ENCODE data around the gene TAGLN3. TPM values are rescaled to one million over a fixed set of nuclear protein-coding genes. Genes with fewer than 3 reads are reported as not detected.

Gene TAGLN3
- total RNA-seq, 2 donors from 2014 or later = not detected

- H3K9me3 ChIP-seq = no peaks in the 10 kb centered on the region
- no peak overlapping the region for H3K27ac ChIP-seq
- DNase-seq (ENCODE audit: low spot score) = no peak
- no peaks in the 10 kb centered on the region for H3K27me3 ChIP-seq (replicated peaks; ENCODE audit: insufficient read depth)
- peaks cover 5 to 16% of the 10 kb centered on the region in 2 donors for H3K4me1 ChIP-seq (ENCODE audit: control insufficient read depth in 1 of 2, low read depth in 2 of 2)
- H3K36me3 ChIP-seq = no peaks in the 10 kb centered on the region
- no peak overlapping the region for H3K4me3 ChIP-seq
- no peak for ATAC-seq (ENCODE audit: insufficient number of reproducible peaks, low FRiP score, low read depth)
- TF ChIP-seq CTCF (IDR thresholded peaks at IDR 0.05) = no peak
Measured at GRCh38 chr3:112004187-112004586, 5.5 kb downstream of the TAGLN3 start.

GRCh38 chr3:112004669-112005068 lies 5.9 kb downstream of the TAGLN3 start:
- Histone ChIP-seq H3K9me3 (no peaks in the 10 kb centered on the region), H3K27me3 (replicated peaks; ENCODE audit: insufficient read depth) (no peaks in the 10 kb centered on the region), H3K27ac (no peak overlapping the region), H3K4me3 (no peak overlapping the region), H3K36me3 (no peaks in the 10 kb centered on the region), H3K4me1 (ENCODE audit: control insufficient read depth in 1 of 2, low read depth in 2 of 2) (peaks cover 3 to 13% of the 10 kb centered on the region in 2 donors)
- no peak for DNase-seq (ENCODE audit: low spot score)
- no peak for TF ChIP-seq CTCF (IDR thresholded peaks at IDR 0.05)
- no peak for ATAC-seq (ENCODE audit: insufficient number of reproducible peaks, low FRiP score, low read depth)

- Histone ChIP-seq H3K9me3 (no peaks in the 10 kb centered on the region), H3K27ac (no peak overlapping the region), H3K4me3 (no peak overlapping the region), H3K36me3 (no peaks in the 10 kb centered on the region), H3K27me3 (replicated peaks; ENCODE audit: insufficient read depth) (no peaks in the 10 kb centered on the region), H3K4me1 (ENCODE audit: control insufficient read depth in 1 of 2, low read depth in 2 of 2) (peaks cover 3 to 13% of the 10 kb centered on the region in 2 donors)
- DNase-seq (ENCODE audit: low spot score) (no peak), ATAC-seq (ENCODE audit: insufficient number of reproducible peaks, low FRiP score, low read depth) (no peak)
- no peak for TF ChIP-seq CTCF (IDR thresholded peaks at IDR 0.05)
Measured at GRCh38 chr3:112005091-112005672, 6.5 kb downstream of the TAGLN3 start.

- Histone ChIP-seq H3K27me3 (replicated peaks; ENCODE audit: insufficient read depth) (no peaks in the 10 kb centered on the region), H3K36me3 (no peaks in the 10 kb centered on the region), H3K4me3 (no peak overlapping the region), H3K4me1 (ENCODE audit: control insufficient read depth in 1 of 2, low read depth in 2 of 2) (peaks cover 3 to 30% of the 10 kb centered on the region in 2 donors), H3K27ac (no peak overlapping the region), H3K9me3 (no peaks in the 10 kb centered on the region)
- DNase-seq (ENCODE audit: low spot score) (no peak), ATAC-seq (ENCODE audit: insufficient number of reproducible peaks, low FRiP score, low read depth) (no peak)
- no peak for TF ChIP-seq CTCF (IDR thresholded peaks at IDR 0.05)
Measured at GRCh38 chr3:112007633-112008032, 8.9 kb downstream of the TAGLN3 start.

GRCh38 chr3:112009670-112010069 lies 10.9 kb downstream of the TAGLN3 start:
- Histone ChIP-seq H3K27ac (no peak overlapping the region), H3K9me3 (no peaks in the 10 kb centered on the region), H3K4me3 (no peak overlapping the region), H3K36me3 (no peaks in the 10 kb centered on the region), H3K4me1 (ENCODE audit: control insufficient read depth in 1 of 2, low read depth in 2 of 2) (peaks cover 3 to 38% of the 10 kb centered on the region in 2 donors), H3K27me3 (replicated peaks; ENCODE audit: insufficient read depth) (no peaks in the 10 kb centered on the region)
- TF ChIP-seq CTCF (IDR thresholded peaks at IDR 0.05) = no peak
- DNase-seq (ENCODE audit: low spot score) (no peak), ATAC-seq (ENCODE audit: insufficient number of reproducible peaks, low FRiP score, low read depth) (no peak)

Measured in thoracic aorta (tissue), 2 donors.